Cortex of kidney (tissue), 1 donor: ENCODE measurements around the gene CHRNA5.
"Not testable (repeated sequence)": the region's sequence is repeated elsewhere in the genome, so short reads cannot be mapped to it uniquely, and the experiment has no call there.

ENCODE experiments used
- DNase-seq: peaks from one replicate; lab custom pipeline; 2025; lab: John Stamatoyannopoulos, UW

CHRNA5 gene

DNA sequence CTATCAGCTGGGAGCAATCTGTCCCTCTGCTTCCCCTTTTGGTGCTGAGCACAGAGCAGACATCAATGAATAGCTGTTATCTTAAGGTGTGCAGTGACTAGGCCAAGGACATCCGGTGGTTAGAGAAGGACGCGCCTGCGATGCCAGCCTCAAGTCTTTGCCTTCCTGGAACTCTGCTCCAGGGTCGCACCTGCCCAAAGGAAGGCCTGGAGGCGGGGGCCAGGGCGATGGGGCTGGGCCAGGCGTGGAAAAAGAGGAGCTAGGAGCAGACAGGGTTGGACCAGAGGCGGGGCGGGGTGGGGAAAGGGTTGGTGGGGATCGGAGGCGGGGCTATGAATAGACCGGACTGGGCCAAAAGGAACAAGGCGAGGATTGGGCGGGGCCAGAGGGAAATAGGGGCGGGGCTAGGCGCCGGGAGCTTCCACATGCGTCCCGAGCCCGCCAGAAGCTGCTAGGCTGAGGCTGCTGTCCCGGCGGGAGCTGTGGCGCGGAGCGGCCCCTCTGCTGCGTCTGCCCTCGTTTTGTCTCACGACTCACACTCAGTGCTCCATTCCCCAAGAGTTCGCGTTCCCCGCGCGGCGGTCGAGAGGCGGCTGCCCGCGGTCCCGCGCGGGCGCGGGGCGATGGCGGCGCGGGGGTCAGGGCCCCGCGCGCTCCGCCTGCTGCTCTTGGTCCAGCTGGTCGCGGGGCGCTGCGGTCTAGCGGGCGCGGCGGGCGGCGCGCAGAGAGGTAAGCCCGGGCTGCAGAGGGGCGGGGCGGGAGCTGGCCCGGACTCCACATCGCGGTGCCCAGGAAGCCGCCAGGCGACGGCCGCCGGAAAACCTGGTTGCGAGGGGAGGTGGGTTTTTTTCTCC, at the start of gene CHRNA5:
CHRNA5 (plus strand) TSS at position 424 of the 854 bp plus-strand sequence; CDS start at position 624, 200 bp downstream.
- DNase-seq: no peak

- DNase-seq: not testable (repeated sequence)
Measured at GRCh38 chr15:78520035-78520434, 45.3 kb upstream of the CHRNA5 start.

DNA sequence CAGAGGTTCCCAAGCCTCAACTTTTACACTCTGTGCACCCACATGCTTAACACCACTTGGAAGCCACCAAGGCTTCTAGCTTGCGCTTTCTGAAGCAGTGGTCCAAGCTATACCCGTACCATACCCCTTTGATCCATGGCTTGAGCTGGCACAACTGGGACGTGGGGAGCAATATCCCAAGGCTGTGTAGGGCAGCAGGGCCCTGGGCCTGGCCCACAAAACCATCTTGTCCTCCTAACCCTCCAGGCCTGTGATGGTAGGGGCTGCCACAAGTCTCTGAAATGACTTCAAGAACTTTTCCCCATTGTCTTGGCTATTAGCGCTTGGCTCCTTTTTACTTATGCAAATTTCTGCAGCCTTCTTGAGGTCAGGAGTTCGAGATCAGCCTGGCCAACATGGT, 41.1 kb upstream of the CHRNA5 start:
- DNase-seq: no peak

DNA sequence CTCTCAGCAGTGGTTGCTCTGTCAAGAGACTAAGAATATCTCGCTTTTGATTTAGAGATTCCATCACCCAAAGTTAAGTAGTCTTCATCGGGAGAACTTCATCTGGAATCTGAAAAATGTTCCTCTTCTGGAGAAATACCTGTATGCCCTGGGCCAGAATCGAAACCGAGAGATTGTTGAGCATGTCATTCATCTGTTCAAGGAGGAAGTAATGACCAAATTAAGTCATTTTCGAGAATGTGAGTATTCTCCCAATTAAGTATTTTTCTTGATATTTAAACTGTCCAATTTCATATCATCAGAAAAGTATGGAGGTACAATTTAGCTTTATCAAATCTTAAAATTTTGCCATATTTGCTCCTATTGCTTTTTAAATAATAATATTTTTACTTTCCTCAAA, 38.0 kb upstream of the CHRNA5 start:
- DNase-seq: no peak

- DNase-seq: no peak
Measured at GRCh38 chr15:78533331-78533730, 32.0 kb upstream of the CHRNA5 start.

GRCh38 chr15:78536134-78536533, 29.2 kb upstream of the CHRNA5 start:
- DNase-seq: no peak

DNA sequence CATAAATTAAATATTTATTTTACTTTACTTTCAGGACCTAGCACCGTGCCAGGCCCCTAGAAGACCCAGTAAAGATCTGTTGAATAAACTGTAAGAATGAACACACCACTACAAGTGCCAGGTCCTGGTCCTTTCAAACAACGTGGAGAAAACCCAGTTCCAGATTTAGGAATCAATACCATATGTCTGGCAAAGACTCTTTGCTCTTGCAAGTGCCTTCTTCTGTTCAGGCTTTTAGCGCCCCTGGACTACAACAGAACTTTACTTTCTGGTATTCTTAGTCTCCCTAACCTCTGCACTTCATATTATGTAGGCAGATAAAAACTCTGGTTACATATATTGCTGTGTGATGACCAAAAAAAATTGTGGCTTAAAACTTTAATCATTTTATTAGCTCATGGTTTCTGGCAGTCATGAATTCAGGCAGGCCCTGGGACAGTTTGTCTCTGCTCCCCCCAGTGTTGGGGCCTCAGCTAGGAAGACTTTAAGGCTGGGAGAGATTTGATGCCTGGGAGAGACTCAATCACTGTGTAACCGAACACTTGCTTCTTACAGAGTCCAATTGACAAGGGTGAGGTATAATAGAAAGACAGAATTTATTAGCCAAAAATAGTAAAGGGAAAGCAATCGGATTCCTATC, 27.9 kb upstream of the CHRNA5 start:
- no peak for DNase-seq

DNA sequence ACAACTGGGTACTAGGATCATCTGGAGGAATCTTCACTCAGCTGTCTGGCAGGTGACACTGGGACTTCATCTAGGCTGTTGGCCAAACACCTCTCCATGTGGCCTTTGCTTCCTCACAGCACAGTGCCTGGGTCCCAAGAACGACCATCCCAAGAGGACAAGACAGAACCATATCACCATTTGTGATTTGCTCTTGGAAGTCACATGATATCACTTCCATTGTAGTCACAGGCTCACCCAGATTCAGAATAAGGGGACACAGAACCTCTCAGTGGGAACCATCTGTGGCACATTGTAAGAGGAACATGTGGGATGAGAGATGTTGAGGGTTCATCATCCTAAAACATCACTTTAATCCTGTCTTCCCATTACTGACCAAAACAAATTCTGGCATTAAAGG, 27.0 kb upstream of the CHRNA5 start:
- DNase-seq: no peak

DNA sequence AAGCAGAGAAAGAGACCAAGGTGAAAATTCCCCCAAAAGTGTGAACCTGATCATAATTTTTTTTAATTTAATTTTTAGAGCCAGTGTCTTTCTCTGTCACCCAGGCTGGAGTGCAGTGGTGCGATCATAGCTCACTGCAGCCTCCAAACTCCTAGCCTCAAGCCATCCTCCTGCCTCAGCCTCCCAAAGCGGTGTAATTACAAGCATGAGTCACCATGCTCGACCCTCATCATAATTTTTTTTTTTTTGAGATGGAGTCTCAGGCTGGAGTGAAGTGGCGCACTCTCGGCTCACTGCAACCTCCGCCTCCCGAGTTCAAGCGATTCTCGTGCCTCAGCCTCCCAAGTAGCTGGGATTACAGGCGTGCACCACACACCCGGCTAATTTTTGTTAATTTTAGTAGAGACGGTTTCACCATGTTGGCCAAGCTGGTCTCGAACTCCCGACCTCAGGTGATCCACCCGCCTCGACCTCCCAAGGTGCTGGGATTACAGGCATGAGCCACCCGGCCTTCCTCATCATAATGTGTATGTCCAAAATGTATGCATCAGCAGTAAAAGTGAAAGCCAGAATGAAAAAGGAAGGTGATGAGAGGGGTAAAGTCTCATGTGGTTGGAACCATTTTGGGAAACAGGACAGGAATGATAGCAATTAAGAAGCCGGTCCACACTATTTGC, 25.7 kb upstream of the CHRNA5 start:
- not testable (repeated sequence) for DNase-seq

- peak; percentile 50 for DNase-seq
Measured at GRCh38 chr15:78540141-78540870, 25.0 kb upstream of the CHRNA5 start, which contains the start of gene PSMA4. Gene PSMA4, plus strand, starts transcription at chr15:78540444. Its CDS starts 1,484 bp downstream, at chr15:78541928.

DNA sequence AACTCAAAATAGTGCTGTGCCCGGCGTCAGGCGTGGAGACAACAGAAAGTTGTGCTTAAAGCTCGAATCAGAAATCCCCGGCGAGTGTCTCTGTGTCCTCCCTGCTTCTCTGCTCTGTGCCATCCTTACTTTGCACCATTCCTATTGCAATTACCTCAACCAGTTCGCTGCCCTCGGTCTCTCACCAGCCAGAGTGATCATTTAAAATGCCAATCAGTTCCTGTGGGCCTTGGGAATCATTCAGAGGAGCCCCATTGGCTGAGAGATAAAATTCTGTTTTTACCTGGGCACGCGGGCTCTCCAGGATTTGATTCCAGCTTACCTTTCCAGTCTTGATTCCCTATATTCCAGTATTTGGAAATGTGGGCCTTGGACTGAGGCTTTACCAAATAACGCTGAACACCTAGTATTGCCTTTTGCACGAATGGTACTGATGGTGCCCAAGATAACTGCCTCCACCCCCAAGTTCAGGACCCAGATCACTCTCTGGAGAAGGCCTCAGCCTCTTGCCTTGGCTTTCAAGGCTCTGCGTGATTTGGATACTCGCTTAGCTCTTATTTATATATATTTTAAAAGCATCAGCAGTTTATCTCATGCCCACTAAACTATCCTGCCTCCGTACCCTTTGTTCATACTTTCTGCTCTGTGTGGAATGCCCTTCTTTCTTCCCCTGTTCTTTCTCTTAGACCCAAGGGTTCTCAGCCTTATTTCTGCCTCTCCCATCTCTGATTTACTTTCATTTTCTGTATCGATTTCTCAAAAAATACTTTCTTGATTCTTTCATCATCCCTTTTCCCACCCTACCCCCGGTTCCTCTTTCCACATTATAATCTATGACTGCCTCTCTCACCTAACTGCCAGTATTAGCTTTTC, 24.2 kb upstream of the CHRNA5 start:
- no peak for DNase-seq

GRCh38 chr15:78541744-78542034, 23.6 kb upstream of the CHRNA5 start:
- DNase-seq: no peak

DNA sequence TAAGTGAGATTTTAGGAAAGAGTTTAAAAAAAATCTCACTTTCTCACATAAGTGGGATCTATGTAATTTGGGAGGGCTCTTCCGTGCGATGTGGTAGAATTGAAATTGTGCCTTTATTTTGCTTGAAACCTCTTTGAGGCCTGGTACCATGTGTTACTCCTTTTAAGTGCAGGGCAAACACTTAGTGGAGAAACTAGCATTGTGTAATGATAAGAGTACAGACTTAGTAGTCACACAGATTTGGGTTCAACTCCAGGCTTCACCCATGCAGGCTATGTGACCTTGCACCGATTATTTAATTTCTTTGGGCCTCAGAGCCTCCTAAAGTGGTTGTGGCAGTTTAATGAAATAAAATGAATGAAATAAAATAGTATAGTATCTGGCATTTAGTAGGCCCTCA, 22.7 kb upstream of the CHRNA5 start:
- DNase-seq: no peak

GRCh38 chr15:78550194-78550593, 15.1 kb upstream of the CHRNA5 start:
- no peak for DNase-seq

GRCh38 chr15:78550815-78551214, 14.5 kb upstream of the CHRNA5 start:
- no peak for DNase-seq

DNA sequence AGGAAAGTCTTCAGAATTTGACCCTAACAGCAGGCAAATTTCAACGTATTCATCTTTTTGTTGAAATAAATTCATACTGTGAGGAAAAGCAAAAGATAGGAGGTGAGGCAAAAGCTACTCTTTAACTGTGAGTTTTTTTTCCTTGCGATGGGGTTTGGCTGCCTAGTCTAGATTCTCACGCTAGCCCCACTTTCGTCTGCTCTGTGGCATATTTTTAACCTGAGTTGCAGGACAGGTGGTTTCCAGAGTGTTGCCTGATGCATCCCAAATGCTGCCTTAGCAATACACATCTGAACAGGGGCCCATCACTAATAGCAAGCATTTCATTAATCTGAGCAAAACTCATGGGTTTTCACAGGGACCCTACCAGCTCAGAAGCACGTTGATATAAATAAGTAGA, 13.4 kb upstream of the CHRNA5 start:
- DNase-seq: no peak

DNA sequence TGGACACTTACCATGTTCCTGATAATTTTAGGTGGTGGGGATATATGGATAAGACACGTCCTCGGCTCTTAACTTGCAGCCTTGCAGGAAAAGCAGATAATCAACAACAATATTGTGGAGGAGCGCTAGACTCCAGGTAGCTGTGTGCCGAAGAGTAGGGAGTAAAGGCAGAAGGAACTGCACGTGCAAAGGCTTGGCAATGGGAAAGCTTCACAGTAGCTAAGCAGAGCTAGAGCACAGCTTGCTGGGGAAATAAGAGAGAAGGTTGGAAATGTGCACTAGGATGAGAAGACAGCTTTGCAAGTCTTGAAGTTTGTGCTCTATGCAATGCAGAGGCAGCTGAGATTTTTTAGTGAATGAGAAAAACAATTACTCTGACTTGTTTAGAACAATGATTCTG, 12.7 kb upstream of the CHRNA5 start:
- no peak for DNase-seq

GRCh38 chr15:78560201-78560600, 5.1 kb upstream of the CHRNA5 start:
- DNase-seq: not testable (repeated sequence)

DNA sequence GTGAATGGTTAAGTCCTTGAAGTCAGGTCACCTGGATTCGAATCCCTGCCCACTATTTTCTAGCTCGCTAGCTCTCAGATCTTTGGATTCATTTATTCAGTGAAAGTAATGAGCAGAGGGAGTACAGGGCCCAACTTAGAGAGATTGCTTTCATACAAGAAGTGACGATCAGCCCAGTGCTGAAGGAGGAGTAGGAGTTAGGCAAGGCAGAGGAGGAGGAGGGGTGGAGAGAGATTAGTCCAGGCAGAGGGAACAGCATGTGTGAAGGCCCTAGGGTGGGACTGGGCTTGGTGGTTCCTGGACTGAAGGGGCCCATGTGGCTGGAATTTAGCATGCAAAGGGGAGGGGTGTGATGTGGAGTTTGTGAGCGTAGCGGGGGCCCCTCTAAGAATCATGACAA, 3.8 kb upstream of the CHRNA5 start:
- DNase-seq: no peak

DNA sequence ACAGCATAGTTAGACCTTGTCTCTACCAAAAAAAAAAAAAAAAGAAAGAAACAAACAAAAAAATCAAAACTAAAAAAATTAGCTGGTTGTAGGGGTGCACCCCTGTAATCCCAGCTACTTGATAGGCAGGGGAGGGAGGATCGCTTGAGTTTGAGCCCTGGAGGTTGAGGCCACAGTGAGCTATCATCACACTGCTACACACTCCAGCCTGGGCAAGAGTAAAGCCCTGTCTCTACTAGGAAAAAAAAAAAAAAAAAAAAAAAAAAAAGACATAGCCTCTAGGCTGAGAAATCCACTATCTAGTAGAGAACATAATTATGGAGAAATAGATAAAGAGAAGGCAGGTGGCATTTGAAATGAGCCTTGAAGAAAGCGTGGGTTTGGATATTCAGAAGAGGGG, 2.2 kb upstream of the CHRNA5 start:
- DNase-seq: no peak

- DNase-seq: no peak
Measured at GRCh38 chr15:78564743-78565096, 600 bp upstream of the CHRNA5 start.
